Activated T-helper 1 cell treated with Interleukin-2 at 50 U/mL for 16 hours (primary cell): ENCODE results near the gene KIAA1549.

ENCODE experiments used
- DNase-seq: peaks from one replicate; pipeline ENCODE4 v3.0.0-alpha.2; 2020; ENCODE audit warnings: low read depth

Gene KIAA1549

GRCh38 chr7:138881579-138882188 is 99.5 kb downstream of the KIAA1549 start:
- no peak for DNase-seq

GRCh38 chr7:138880881-138881578 is 100.2 kb downstream of the KIAA1549 start:
- no peak for DNase-seq

GRCh38 chr7:138879356-138879755 is 101.8 kb downstream of the KIAA1549 start:
- no peak for DNase-seq

- no peak for DNase-seq
These were observed 102.3 kb downstream of the KIAA1549 start for GRCh38 chr7:138878856-138879255.

GRCh38 chr7:138878051-138878450 is 103.1 kb downstream of the KIAA1549 start:
- no peak for DNase-seq

- DNase-seq: no peak
These were observed 104.9 kb downstream of the KIAA1549 start for GRCh38 chr7:138876326-138876725.

GRCh38 chr7:138875794-138876193 is 105.4 kb downstream of the KIAA1549 start:
- peak; percentile 31 for DNase-seq

- DNase-seq: no peak
These were observed 107.8 kb downstream of the KIAA1549 start for GRCh38 chr7:138873220-138873892.

GRCh38 chr7:138872576-138872975 is 108.6 kb downstream of the KIAA1549 start:
- no peak for DNase-seq

- DNase-seq: no peak
These were observed 109.4 kb downstream of the KIAA1549 start for GRCh38 chr7:138871814-138872090.

GRCh38 chr7:138871065-138871813 is 110.0 kb downstream of the KIAA1549 start:
- no peak for DNase-seq

GRCh38 chr7:138869353-138869752 is 111.8 kb downstream of the KIAA1549 start:
- no peak for DNase-seq

GRCh38 chr7:138868711-138869110 is 112.5 kb downstream of the KIAA1549 start:
- no peak for DNase-seq

GRCh38 chr7:138867744-138868143 is 113.4 kb downstream of the KIAA1549 start:
- DNase-seq: no peak

GRCh38 chr7:138866353-138866752 is 114.8 kb downstream of the KIAA1549 start:
- DNase-seq: no peak

GRCh38 chr7:138865843-138866242 is 115.3 kb downstream of the KIAA1549 start:
- DNase-seq: peak; percentile 17

GRCh38 chr7:138864667-138865066 is 116.5 kb downstream of the KIAA1549 start:
- DNase-seq: no peak

- no peak for DNase-seq
These were observed 117.3 kb downstream of the KIAA1549 start for GRCh38 chr7:138863931-138864330.

- DNase-seq: no peak
These were observed 120.1 kb downstream of the KIAA1549 start for GRCh38 chr7:138861051-138861450.

- no peak for DNase-seq
These were observed 123.5 kb downstream of the KIAA1549 start for GRCh38 chr7:138857728-138858127.

- DNase-seq: no peak
These were observed 127.0 kb downstream of the KIAA1549 start for GRCh38 chr7:138854115-138854645.

- no peak for DNase-seq
These were observed 127.7 kb downstream of the KIAA1549 start for GRCh38 chr7:138853448-138853847.

- no peak for DNase-seq
These were observed 128.7 kb downstream of the KIAA1549 start for GRCh38 chr7:138852469-138852868.
